Prostate gland (tissue), 2 donors: Measurements from ENCODE around the gene GPX4.

Experiments
- CTCF ChIP-seq, 4 experiments: fragments of 200-600 bp in 2 of 4; fragments of 450-650 bp in 2 of 4; sonication (generic) in 2 of 4; IDR thresholded peaks; 1 replicate in 3 of 4; 2 replicates in 1 of 4; pipeline ENCODE4 v1.5.1; 2016 to 2019; ENCODE audit warnings: antibody characterized with exemption in 4 of 4, mild to moderate bottlenecking in 2 of 4, moderate library complexity in 2 of 4
- POLR2A ChIP-seq: fragments of 450-650 bp; IDR thresholded peaks from one replicate; pipeline ENCODE4 v1.6.1; 2016; ENCODE audit warnings: antibody characterized with exemption, mild to moderate bottlenecking
- POLR2AphosphoS5 ChIP-seq: sonication (generic); formaldehyde crosslinking; IDR thresholded peaks from one replicate; pipeline ENCODE4 v1.6.1; 2017; ENCODE audit warnings: antibody characterized with exemption

- TF ChIP-seq POLR2A (peak; percentile 66), CTCF (IDR thresholded peaks at IDR 0.05) (no peak), POLR2AphosphoS5 (no peak)
These were observed 32.4 kb downstream of the GPX4 start for GRCh38 chr19:1136201-1136600.
